ENCODE results near the gene GREM2.

- TF ChIP-seq CTCF (IDR thresholded peaks at IDR 0.05; ENCODE audit: low read length) (no peak), EZH2 (IDR thresholded peaks at IDR 0.05; ENCODE audit: borderline replicate concordance, low read length) (no peak)
These were observed at the start of gene GREM2 for GRCh38 chr1:240611619-240612480.
